Activated T-cell treated with anti-CD3 and anti-CD28 coated beads for 1 hour (primary cell): ENCODE results near the gene TMEM86B.
A peak's percentile ranks its signal among the peaks of the same experiment; 100 is the strongest.
"Not testable (repeated sequence)": the region's sequence is repeated elsewhere in the genome, so short reads cannot be mapped to it uniquely, and the experiment has no call there.

Experiments used
- DNase-seq: peaks from one replicate; pipeline ENCODE4 v3.0.0-alpha.2; 2020; ENCODE audit warnings: low read depth

The TMEM86B gene

DNA sequence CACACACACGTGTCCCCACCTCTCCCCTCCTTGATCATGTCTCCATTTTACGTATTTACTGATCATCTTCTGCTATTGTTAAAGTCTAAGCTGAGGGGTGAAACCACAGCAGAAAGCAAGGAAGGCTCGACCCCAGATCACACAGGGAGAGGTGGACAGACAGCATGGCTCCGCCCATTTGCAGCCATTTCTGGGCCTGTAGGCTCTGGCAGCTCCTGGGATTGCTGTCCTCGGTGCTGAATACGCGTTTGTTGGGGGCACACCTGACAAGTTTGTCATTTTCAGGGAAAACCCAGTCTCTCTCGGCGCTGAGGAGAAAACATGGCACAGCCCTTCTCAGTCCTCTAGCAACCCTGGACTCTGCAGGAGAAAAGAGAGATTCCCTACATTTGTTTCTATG lies 8.0 kb downstream of the TMEM86B start:
- DNase-seq: no peak

- DNase-seq: peak; percentile 23
Observed at GRCh38 chr19:55216461-55217198, 11.9 kb downstream of the TMEM86B start.

- no peak for DNase-seq
Observed at GRCh38 chr19:55213547-55213946, 15.0 kb downstream of the TMEM86B start.

DNA sequence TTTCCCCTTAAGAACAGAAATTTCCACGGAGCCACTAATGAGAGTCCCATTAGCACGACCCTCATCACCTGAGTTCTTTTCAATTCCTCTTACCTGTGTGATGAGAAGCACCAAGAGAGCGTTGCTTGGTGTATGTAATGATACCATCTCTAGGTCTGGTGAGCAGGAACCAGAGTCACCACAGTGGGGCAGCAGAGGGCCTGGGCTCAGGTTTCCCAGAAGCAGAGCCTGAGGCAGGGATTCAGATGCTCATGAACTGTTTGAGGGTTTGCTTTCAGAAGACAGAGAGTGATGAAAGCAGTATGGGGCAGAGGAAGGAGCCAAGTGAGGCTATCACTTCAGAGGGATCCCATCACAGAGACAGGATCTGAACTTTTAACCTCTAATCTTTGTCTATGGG lies 16.1 kb downstream of the TMEM86B start:
- peak; percentile 16 for DNase-seq

GRCh38 chr19:55209693-55210472 lies 18.7 kb downstream of the TMEM86B start:
- no peak for DNase-seq

DNA sequence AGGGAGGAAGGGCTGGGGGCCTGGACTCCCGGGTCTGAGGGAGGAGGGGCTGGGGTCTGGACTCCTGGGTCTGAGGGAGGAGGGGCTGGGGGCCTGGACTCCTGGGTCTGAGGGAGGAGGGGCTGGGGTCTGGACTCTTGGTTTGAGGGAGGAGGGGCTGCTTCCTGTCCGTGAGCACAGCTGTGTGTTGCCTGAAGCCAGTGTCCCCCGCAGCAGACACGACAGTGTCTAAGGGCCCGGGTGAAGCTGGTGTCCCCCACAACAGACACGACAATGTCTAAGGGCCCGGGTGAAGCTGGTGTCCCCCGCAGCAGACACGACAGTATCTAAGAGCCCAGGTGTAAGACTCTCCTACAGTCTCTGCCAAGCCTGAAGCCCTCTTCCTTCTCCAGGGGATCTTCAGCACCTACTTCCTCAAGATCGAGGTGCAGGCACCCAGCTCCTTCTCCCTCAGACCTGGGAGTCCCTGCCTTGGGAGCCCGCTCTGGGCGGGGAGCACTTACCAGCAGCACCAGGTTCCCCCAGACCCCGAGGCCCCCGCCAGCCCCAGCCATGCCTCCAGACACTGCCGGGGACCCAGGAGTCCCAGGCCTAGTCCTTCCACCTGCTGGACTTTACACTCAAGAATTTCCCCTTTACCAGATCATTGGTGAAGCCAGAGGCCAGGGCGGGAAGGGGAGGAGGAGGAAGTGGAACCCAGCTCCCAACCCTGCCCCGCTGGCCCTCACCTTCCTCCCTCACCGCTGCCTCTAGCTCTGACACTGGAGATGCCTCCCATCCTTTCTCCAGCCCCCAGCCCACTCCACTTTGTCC lies 19.5 kb downstream of the TMEM86B start, which contains the start of gene PTPRH:
Gene PTPRH (minus strand): TSS at position 622 of the 813 bp plus-strand sequence. CDS start 68 bp downstream, at position 554.
- DNase-seq: no peak

DNA sequence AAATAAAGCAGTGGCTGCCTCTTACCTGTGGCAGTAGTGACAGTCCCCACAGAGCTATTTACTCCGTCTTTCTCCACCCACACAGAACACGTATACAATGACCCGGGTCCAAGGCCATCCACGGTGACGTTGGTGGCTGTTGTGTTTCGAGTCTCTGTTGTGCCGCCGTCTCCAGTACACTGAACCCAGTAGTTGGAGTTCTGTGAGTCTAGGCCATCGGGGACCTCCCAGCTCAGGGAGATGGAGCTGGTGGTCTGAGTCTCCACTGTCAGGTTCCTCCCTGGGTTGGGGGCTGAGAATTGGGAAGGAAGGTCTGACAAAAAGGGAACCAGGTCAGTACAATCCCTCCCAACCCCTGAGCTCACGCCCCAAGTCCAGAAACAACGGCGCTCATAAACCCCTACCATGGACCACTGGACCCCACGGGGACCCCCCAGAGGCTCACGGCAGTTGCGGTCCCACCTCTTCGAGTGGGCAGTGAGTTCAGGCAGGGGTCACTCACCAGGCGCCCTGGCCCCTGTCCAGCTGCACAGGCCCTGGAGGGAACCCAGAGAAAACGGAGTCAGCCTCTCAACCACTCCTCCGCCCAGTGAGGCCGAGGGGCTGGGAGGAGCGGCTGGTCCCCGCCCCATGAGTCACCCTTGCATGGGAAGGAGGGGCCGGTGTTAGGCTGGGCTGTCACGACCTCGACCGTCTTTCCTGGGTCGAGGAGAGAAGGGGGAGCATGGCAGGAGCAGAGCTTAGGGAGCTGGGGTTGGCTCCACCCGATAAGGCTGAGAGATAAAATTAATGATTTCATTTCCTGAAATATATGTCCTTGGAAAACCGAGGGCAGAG lies 21.7 kb downstream of the TMEM86B start:
- no peak for DNase-seq

DNA sequence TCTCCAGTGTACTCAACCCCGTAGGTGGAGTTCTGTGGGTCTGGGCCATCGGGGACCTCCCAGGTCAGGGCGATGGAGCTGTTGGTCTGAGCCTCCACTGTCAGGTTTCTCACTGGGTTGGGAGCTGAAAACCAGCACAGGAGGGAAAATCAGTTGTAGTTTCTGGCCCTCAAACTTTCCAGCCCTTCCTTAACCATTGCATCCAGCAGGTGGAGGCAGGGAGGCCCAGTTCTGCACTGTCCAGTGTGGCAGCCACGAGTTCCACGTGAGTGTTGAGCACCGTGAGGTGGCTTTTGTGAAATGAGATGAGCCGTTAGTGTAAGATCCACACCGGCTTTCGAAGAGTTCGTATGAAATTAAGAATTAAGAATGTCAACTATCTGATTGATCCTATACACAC lies 26.4 kb downstream of the TMEM86B start:
- DNase-seq: not testable (repeated sequence)

GRCh38 chr19:55199620-55200204 lies 28.9 kb downstream of the TMEM86B start:
- no peak for DNase-seq

- no peak for DNase-seq
Observed at GRCh38 chr19:55198651-55199050, 29.9 kb downstream of the TMEM86B start.

GRCh38 chr19:55197528-55197927 lies 31.0 kb downstream of the TMEM86B start:
- no peak for DNase-seq

DNA sequence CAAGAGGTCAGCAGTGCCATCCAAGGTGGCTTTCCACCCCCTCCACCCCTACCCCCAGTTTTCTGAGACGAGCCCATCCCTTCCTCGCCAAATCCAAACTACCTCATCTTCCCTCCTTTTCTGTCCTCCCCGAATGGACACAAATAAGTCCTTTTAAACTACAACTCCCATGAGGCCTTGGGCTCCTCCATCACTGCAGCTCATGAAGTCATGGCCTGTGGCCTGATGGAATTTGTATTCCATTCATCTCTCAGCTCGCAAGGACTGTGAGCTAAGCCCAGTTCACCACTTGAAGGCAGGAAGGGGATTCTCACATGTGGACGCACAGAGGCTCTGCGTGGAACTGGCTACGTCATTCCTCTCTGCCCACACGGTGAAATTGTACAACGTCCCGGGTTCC lies 31.8 kb downstream of the TMEM86B start:
- DNase-seq: no peak

- no peak for DNase-seq
Observed at GRCh38 chr19:55193481-55193880, 35.1 kb downstream of the TMEM86B start.

DNA sequence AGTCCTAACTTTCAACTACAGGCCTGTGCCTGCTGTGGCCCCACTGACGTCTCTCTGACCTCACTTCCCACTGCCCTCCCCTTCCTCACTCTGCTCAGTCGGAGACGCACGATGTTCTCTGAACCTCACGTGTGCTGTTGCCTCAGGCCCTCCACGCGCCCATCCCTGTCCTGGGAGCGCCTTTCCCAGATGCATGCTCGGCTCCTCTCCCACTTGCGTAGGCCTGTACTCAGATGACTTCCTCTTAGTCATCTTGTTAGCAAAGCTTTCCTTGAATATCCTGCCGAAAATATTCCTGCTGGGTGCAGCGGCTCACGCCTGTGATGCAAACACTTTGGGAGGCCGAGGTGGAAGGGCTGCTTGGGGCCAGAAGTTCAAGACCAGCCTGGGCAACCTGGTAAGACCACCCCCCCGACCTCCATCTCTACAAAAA lies 39.1 kb downstream of the TMEM86B start:
- DNase-seq: no peak

- DNase-seq: no peak
Observed at GRCh38 chr19:55188625-55189024, 39.9 kb downstream of the TMEM86B start.

DNA sequence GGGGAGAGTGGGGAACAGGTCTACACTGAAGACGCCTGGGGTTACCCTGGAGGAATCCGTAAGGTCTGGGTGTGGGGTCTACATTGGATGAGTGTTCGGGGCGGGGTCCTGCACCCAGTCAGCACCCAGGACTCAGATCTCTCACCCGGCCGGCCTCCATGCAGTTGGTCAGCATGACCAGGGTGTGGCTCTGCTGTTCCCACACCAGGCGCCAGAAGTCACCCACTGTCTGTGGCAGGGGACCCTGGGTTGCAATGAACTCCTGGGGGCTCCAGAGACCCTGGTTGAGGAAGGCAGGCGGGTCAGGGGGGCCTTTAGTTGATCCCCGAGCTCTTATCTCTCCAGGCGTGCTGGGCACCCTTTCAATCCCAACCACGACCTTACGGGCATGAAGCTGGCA lies 42.5 kb downstream of the TMEM86B start:
- no peak for DNase-seq

- DNase-seq: no peak
Observed at GRCh38 chr19:55181740-55182139, 46.8 kb downstream of the TMEM86B start.

GRCh38 chr19:55179606-55180484 lies 48.7 kb downstream of the TMEM86B start, which contains the start of gene SYT5:
TSS of gene SYT5 (minus strand) at chr19:55180289. CDS start at chr19:55179041, 1,248 bp downstream.
- peak; percentile 57 for DNase-seq

DNA sequence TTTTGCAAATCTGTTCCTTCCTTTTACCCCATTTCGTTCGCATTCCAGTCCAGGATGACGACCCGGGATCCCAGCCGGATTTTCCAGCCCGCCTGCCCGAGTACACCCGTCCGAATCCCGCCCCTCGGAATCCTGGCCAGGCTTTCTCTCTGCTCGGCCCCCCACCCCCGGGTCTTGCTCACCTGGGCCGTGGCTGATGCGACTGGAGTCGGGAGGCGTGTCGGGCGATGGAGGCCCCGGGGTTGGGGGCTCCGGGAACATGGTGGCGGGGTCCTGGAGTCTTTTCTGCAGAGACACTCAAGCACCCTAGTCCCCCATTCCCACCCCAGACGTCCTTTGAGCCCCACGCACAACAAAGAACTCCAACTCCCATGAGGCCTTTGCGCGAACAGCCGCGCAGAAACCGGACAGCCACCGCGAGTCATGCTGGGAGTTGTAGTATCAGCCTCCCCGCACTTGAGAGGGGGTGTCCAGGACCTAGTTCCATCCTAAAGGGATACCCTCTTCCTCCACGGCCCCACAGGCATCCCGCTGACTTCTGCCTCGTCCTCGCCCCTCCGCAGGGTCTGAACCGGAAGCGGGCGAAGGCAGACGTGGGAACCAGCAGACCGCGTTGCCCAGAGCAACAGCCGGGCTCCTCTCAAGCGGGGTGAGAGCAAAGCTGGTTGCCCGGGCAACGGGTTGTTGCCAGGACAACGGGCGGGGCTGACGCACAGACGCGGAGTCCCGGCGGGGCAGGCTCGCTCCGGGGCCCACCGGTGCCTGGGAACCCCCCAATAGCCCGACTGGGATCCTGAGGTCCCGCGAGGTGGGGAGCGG lies 49.6 kb downstream of the TMEM86B start:
- DNase-seq: peak; percentile 89
